ENCODE results near the gene ENPP4.

DNA sequence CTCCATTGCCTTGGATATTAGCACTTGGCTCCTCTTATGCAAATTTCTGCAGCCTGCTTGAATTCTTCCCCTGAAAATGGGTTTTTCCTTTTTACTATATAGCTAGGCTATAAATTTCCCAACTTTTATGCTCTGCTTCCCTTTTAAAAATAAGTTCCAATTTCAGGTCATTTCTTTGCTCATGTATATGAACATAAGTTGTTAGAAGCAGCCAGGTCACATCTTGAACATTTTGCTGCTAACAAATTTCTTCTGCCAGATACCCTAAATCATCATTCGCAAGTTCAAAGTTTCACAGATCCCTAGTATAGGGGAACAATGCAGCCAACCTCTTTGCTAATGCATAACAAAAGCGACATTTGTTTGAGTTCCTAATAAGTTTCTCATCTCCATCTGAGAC lies 34.5 kb upstream of the ENPP4 start:
- TF ChIP-seq, protein P1, sequence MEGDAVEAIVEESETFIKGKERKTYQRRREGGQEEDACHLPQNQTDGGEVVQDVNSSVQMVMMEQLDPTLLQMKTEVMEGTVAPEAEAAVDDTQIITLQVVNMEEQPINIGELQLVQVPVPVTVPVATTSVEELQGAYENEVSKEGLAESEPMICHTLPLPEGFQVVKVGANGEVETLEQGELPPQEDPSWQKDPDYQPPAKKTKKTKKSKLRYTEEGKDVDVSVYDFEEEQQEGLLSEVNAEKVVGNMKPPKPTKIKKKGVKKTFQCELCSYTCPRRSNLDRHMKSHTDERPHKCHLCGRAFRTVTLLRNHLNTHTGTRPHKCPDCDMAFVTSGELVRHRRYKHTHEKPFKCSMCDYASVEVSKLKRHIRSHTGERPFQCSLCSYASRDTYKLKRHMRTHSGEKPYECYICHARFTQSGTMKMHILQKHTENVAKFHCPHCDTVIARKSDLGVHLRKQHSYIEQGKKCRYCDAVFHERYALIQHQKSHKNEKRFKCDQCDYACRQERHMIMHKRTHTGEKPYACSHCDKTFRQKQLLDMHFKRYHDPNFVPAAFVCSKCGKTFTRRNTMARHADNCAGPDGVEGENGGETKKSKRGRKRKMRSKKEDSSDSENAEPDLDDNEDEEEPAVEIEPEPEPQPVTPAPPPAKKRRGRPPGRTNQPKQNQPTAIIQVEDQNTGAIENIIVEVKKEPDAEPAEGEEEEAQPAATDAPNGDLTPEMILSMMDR (IDR thresholded peaks at IDR 0.05) = no peak
- TF ChIP-seq POLR2A (IDR thresholded peaks at IDR 0.05) = no peak
